ENCODE results near the gene RINT1. TPM values are rescaled to one million over a fixed set of nuclear protein-coding genes. Genes with fewer than 3 reads are reported as not detected.

Gene RINT1
- total and polyA plus RNA-seq, 2 of the 13 experiments (the other 11 are each of a cell fraction or from before 2014, with no cell fraction given), result 14.7 to 19.3 TPM

DNA sequence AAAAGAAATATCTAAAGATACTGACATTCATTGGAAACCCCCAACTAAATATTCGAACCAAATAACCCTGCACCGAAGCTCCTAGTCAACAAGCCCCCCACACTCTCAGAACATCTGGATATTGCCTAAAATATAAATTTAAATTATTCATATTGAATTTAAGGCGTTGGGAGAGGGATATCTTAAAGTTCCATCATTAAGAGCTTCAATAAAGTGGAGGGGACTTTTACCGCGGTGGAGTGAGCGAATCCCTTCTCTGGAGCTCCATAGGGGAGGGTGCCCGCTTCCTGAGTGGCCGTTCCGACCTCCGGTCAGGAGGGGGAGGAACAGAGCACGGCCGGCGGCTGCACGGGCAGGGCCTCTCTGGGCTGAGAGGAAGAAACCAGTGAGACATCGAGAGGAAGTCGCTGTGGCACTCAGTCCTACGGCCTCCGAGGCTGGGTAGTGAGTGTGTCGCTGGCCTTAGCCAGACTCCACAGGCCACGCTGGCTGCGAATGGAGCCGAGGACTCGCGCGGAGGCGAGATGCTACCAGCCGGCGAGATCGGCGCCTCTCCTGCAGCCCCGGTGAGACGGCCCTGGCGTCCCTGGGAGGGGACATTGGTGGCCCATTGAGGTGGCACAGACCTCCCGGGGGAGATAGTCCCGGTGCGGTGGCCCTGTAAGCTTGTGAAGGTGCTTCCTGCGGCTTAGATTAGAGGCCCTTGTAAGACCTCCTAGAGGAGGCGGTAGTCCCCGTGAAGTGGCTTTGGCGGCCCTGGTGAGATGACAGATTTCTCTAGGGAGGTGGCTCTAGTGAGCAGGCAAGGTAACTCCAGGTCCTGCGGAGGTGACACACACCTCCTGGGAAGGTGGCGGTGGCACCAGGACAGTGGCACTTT is at the start of gene RINT1 (continued):
- TF ChIP-seq, protein P1, sequence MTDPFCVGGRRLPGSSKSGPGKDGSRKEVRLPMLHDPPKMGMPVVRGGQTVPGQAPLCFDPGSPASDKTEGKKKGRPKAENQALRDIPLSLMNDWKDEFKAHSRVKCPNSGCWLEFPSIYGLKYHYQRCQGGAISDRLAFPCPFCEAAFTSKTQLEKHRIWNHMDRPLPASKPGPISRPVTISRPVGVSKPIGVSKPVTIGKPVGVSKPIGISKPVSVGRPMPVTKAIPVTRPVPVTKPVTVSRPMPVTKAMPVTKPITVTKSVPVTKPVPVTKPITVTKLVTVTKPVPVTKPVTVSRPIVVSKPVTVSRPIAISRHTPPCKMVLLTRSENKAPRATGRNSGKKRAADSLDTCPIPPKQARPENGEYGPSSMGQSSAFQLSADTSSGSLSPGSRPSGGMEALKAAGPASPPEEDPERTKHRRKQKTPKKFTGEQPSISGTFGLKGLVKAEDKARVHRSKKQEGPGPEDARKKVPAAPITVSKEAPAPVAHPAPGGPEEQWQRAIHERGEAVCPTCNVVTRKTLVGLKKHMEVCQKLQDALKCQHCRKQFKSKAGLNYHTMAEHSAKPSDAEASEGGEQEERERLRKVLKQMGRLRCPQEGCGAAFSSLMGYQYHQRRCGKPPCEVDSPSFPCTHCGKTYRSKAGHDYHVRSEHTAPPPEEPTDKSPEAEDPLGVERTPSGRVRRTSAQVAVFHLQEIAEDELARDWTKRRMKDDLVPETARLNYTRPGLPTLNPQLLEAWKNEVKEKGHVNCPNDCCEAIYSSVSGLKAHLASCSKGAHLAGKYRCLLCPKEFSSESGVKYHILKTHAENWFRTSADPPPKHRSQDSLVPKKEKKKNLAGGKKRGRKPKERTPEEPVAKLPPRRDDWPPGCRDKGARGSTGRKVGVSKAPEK (CRISPR knock-in tag; IDR thresholded peaks at IDR 0.05; ENCODE audit: borderline replicate concordance), result 0 out of 2 replicates have a peak, but pooled peaks have one; percentile 47
- TF ChIP-seq ZNF782 (CRISPR knock-in tag; IDR thresholded peaks at IDR 0.05; ENCODE audit: borderline replicate concordance) (0 out of 2 replicates have a peak, but pooled peaks have one; percentile 58), SALL2 (CRISPR knock-in tag; IDR thresholded peaks at IDR 0.05) (peak; percentile 81), ZNF883 (CRISPR knock-in tag; IDR thresholded peaks at IDR 0.05; ENCODE audit: not compliant biosample characterization) (peak; percentile 96), ZBTB8A (CRISPR knock-in tag; IDR thresholded peaks at IDR 0.05; ENCODE audit: borderline replicate concordance, low read depth) (no peak), ZNF550 (CRISPR knock-in tag; IDR thresholded peaks at IDR 0.05; ENCODE audit: borderline replicate concordance) (peak; percentile 83; the same call in 1 of the 2 replicates), ZNF333 (CRISPR knock-in tag; IDR thresholded peaks at IDR 0.05; ENCODE audit: borderline replicate concordance) (peak; percentile 94), ZKSCAN1 (IDR thresholded peaks at IDR 0.05; ENCODE audit: low read length) (no peak; the same call in none of the 2 replicates), ZNF33B (CRISPR knock-in tag; IDR thresholded peaks at IDR 0.05) (peak; percentile 77; the same call in 1 of the 2 replicates), ZNF432 (CRISPR knock-in tag; IDR thresholded peaks at IDR 0.05; ENCODE audit: borderline replicate concordance) (no peak), ZFP36 (IDR thresholded peaks at IDR 0.05; ENCODE audit: borderline replicate concordance, low read depth, low read length, partially characterized antibody) (no peak), HOXA9 (CRISPR knock-in tag; IDR thresholded peaks at IDR 0.05; ENCODE audit: borderline replicate concordance) (peak; percentile 85), KDM5A (IDR thresholded peaks at IDR 0.05; ENCODE audit: borderline replicate concordance, low read length) (peak; percentile 80), LCORL (IDR thresholded peaks at IDR 0.05) (no peak), LCORL (CRISPR knock-in tag; IDR thresholded peaks at IDR 0.05) (peak; percentile 72), TEAD3 (CRISPR knock-in tag; optimal IDR thresholded peaks at IDR 0.05; ENCODE audit: borderline replicate concordance) (peak; percentile 67)
- TF ChIP-seq, protein P2, sequence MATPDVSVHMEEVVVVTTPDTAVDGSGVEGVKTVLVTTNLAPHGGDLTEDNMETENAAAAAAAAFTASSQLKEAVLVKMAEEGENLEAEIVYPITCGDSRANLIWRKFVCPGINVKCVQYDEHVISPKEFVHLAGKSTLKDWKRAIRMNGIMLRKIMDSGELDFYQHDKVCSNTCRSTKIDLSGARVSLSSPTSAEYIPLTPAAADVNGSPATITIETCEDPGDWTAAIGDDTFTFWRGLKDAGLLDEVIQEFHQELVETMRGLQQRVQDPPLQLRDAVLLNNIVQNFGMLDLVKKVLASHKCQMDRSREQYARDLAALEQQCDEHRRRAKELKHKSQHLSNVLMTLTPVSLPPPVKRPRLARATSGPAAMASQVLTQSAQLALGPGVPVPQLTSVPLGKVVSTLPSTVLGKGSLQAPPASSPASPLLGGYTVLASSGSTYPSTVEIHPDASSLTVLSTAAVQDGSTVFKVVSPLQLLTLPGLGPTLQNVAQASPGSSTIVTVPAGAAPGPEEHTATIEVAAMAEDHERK (CRISPR knock-in tag; IDR thresholded peaks at IDR 0.05; ENCODE audit: low read depth), result peak; percentile 41; the same call in 1 of the 2 replicates
- TF ChIP-seq, protein P3, sequence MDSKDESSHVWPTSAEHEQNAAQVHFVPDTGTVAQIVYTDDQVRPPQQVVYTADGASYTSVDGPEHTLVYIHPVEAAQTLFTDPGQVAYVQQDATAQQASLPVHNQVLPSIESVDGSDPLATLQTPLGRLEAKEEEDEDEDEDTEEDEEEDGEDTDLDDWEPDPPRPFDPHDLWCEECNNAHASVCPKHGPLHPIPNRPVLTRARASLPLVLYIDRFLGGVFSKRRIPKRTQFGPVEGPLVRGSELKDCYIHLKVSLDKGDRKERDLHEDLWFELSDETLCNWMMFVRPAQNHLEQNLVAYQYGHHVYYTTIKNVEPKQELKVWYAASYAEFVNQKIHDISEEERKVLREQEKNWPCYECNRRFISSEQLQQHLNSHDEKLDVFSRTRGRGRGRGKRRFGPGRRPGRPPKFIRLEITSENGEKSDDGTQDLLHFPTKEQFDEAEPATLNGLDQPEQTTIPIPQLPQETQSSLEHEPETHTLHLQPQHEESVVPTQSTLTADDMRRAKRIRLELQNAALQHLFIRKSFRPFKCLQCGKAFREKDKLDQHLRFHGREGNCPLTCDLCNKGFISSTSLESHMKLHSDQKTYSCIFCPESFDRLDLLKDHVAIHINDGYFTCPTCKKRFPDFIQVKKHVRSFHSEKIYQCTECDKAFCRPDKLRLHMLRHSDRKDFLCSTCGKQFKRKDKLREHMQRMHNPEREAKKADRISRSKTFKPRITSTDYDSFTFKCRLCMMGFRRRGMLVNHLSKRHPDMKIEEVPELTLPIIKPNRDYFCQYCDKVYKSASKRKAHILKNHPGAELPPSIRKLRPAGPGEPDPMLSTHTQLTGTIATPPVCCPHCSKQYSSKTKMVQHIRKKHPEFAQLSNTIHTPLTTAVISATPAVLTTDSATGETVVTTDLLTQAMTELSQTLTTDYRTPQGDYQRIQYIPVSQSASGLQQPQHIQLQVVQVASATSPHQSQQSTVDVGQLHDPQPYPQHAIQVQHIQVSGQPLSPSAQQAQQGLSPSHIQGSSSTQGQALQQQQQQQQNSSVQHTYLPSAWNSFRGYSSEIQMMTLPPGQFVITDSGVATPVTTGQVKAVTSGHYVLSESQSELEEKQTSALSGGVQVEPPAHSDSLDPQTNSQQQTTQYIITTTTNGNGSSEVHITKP (CRISPR knock-in tag; IDR thresholded peaks at IDR 0.05; ENCODE audit: low read depth), result peak; percentile 27; the same call in 1 of the 2 replicates
- TF ChIP-seq, protein P4, sequence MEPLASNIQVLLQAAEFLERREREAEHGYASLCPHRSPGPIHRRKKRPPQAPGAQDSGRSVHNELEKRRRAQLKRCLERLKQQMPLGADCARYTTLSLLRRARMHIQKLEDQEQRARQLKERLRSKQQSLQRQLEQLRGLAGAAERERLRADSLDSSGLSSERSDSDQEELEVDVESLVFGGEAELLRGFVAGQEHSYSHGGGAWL (CRISPR knock-in tag; IDR thresholded peaks at IDR 0.05), result peak; percentile 97
